B cell (primary cell): ENCODE results near the gene KCNC1. TPM values are rescaled to one million over a fixed set of nuclear protein-coding genes. Genes with fewer than 3 reads are reported as not detected.

Source experiments
- ATAC-seq: fragments of 200-7000 bp; cut with Tn5 transposase; one replicate; pipeline ENCODE4 v1.10.0; 2021; ENCODE audit warnings: low read depth, mild to moderate bottlenecking, moderate number of reproducible peaks, moderate library complexity
- CTCF ChIA-PET: fragments of 350-600 bp; sonication (Branson Sonifier 250); formaldehyde crosslinking; loops from one replicate; lab custom pipeline; 2021; ENCODE audit warnings: antibody characterized with exemption, inconsistent platforms; lab: Charles Lee
- POLR2A ChIA-PET: fragments of 350-600 bp; sonication (Branson Sonifier 250); formaldehyde crosslinking; loops from one replicate; lab custom pipeline; 2021; ENCODE audit warnings: antibody characterized with exemption; lab: Charles Lee
- DNase-seq: peaks from one replicate; pipeline ENCODE4 v3.0.0; 2013
- H2AFZ ChIP-seq: 2 replicates; pipeline ENCODE4 v1.6.1; 2012; ENCODE audit warnings: mild to moderate bottlenecking, low read depth, low read length; ENCODE audit not compliant: insufficient read depth, poor library complexity, severe bottlenecking
- H3K27ac ChIP-seq, 2 donors: 1 replicate in 1 of 2; 2 replicates in 1 of 2; pipeline ENCODE4 v1.5.1; 2012 to 2013; ENCODE audit warnings: low read length in 2 of 2, mild to moderate bottlenecking in 2 of 2, moderate library complexity in 1 of 2
- H3K27me3 ChIP-seq, 4 experiments: fragments of 200-600 bp in 1 of 4; sonication (generic) in 1 of 4; replicated peaks in 1 of 4; 1 replicate in 2 of 4; 2 replicates in 2 of 4; pipeline versions ENCODE4 v1.6.1 to v1.7.0; 2013 to 2016; ENCODE audit warnings: low read length in 3 of 4, mild to moderate bottlenecking in 2 of 4, mixed read lengths in 1 of 4, moderate library complexity in 1 of 4; ENCODE audit not compliant: insufficient read depth in 4 of 4, control insufficient read depth in 3 of 4; ENCODE audit errors: control extremely low read depth in 1 of 4
- H3K36me3 ChIP-seq, 2 experiments: replicated peaks in 1 of 2; 1 replicate in 1 of 2; 2 replicates in 1 of 2; pipeline versions ENCODE4 v1.6.1 to v1.7.1; 2013; ENCODE audit warnings: low read length in 1 of 2; ENCODE audit not compliant: insufficient read depth in 2 of 2, control insufficient read depth in 1 of 2; ENCODE audit errors: control extremely low read depth in 1 of 2, extremely low read depth in 1 of 2
- H3K4me1 ChIP-seq, 2 donors: fragments of 200-600 bp in 1 of 2; sonication (generic) in 1 of 2; 1 replicate in 1 of 2; 2 replicates in 1 of 2; pipeline versions ENCODE4 v1.5.1 to v1.6.1; 2013 to 2017; ENCODE audit warnings: low read length in 2 of 2; ENCODE audit not compliant: control insufficient read depth in 2 of 2, insufficient read depth in 2 of 2
- H3K4me2 ChIP-seq: replicated peaks from 2 replicates; pipeline ENCODE3; 2012; ENCODE audit warnings: mild to moderate bottlenecking, low read depth, low read length; ENCODE audit not compliant: poor library complexity, severe bottlenecking
- H3K4me3 ChIP-seq, 5 experiments: fragments of 200-600 bp in 1 of 5; sonication (generic) in 1 of 5; 1 replicate in 3 of 5; 2 replicates in 2 of 5; pipeline versions ENCODE4 v1.5.1 to v1.7.0; 2011 to 2016; ENCODE audit warnings: low read length in 4 of 5, mild to moderate bottlenecking in 4 of 5, low read depth in 2 of 5, control low read depth in 1 of 5, moderate library complexity in 1 of 5; ENCODE audit not compliant: insufficient read depth in 1 of 5; ENCODE audit errors: control extremely low read depth in 1 of 5, extremely low read depth in 1 of 5
- H3K79me2 ChIP-seq: fragments of 200-600 bp; sonication (generic); one replicate; pipeline ENCODE4 v1.6.0; 2016; ENCODE audit warnings: low read length; ENCODE audit not compliant: control insufficient read depth, insufficient read depth
- H3K9ac ChIP-seq: fragments of 200-600 bp; sonication (generic); 2 replicates; pipeline ENCODE4 v1.6.1; 2017; ENCODE audit warnings: mild to moderate bottlenecking, low read length, moderate library complexity
- H3K9me3 ChIP-seq, 3 donors: one replicate each; pipeline versions ENCODE4 v1.6.1 to v1.7.1; 2013; ENCODE audit warnings: low read length in 2 of 3; ENCODE audit not compliant: control insufficient read depth in 2 of 3, insufficient read depth in 1 of 3; ENCODE audit errors: control extremely low read depth in 1 of 3
- H4K20me1 ChIP-seq: 2 replicates; pipeline ENCODE4 v1.6.0; 2012; ENCODE audit warnings: mild to moderate bottlenecking, low read length; ENCODE audit not compliant: insufficient read depth, control insufficient read depth, poor library complexity, severe bottlenecking
- H3K27ac Mint-ChIP-seq: one replicate; pipeline ENCODE4 v1.8.0; 2021; ENCODE audit warnings: mixed read lengths
- H3K27me3 Mint-ChIP-seq: one replicate; pipeline ENCODE4 v1.8.0; 2021; ENCODE audit warnings: mixed read lengths
- H3K4me1 Mint-ChIP-seq: one replicate; pipeline ENCODE4 v1.8.0; 2021; ENCODE audit warnings: mixed read lengths
- H3K4me3 Mint-ChIP-seq: one replicate; pipeline ENCODE4 v1.8.0; 2021; ENCODE audit warnings: mixed read lengths
- H3K9me3 Mint-ChIP-seq: one replicate; pipeline ENCODE4 v1.8.0; 2022; ENCODE audit warnings: mixed read lengths; ENCODE audit not compliant: insufficient read depth
- EZH2 ChIP-seq: IDR thresholded peaks from 2 replicates; pipeline ENCODE4 v1.6.1; 2012; ENCODE audit warnings: borderline replicate concordance, low read depth, mild to moderate bottlenecking, moderate library complexity, low read length; ENCODE audit not compliant: insufficient read depth, poor library complexity, severe bottlenecking
- WGBS: methylation state at CpG from one replicate; pipeline ENCODE4 v1.1.5; 2013; ENCODE audit warnings: missing lambda C conversion rate; ENCODE audit not compliant: insufficient coverage; 5-methylcytosine and 5-hydroxymethylcytosine counted together
- intact Hi-C: fragments of 100-400 bp; cut with micrococcal nuclease; formaldehyde crosslinking; loops from one replicate; pipeline ENCODE4 v1.10.0; 2022
- polyA plus RNA-seq: library from polyadenylated mRNA; depleted of rRNA; stranded (reverse); fragments of >200 nt; gene quantifications from 2 replicates; pipeline ENCODE4 v1.2.3, GENCODE V29; 2012
- total RNA-seq, 2 donors: library from RNA; stranded (reverse); fragments of 120-200 nt in 1 of 2; gene quantifications; 1 replicate in 1 of 2; 2 replicates in 1 of 2; pipeline versions ENCODE4 v1.2.3 to v1.2.4, GENCODE V29; 2013 to 2022
- TF ChIP-seq, protein P1 (sequence below): fragments of 200-600 bp; IDR thresholded peaks from one replicate; pipeline ENCODE4 v1.8.0; 2022; ENCODE audit warnings: antibody characterized with exemption, mild to moderate bottlenecking

Gene KCNC1
- total and polyA plus RNA-seq, 2 donors (not counting 1 experiment from before 2014, with no cell fraction given) = not detected

DNA sequence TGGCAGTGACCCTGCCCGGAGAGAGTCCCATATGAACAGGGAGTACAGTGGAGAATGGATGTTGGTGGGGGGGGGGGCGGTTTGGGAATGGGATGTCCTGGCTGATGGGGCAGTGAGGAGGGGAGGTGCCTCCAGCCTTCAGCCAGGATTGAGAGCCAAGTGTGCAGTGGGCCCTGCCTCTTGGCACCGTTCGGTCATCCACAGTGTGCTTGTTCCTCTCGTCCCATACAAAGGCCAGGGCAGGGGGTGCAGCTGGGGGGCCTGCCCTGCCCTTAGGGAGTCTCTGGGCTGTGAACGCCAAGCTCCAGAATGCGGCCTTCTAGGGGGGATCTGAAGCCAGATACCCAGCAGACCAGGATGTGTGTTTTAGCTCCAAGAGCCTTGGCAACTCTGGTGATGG, 34.0 kb downstream of the KCNC1 start:
- Mint-ChIP-seq H3K4me1 (no peaks in the 10 kb centered on the region), H3K9me3 (no peaks in the 10 kb centered on the region), H3K4me3 (no peak overlapping the region), H3K27me3 (peaks cover 10% of the 10 kb centered on the region), H3K27ac (no peak overlapping the region)
- Histone ChIP-seq H3K4me2 (no peak overlapping the region), H3K27me3 (no peaks in the 10 kb centered on the region), H3K9me3 (peaks cover 0 to 4% (median 0%) of the 10 kb centered on the region in 3 donors), H3K79me2 (no peaks in the 10 kb centered on the region), H3K9ac (no peak overlapping the region), H3K36me3 (no peaks in the 10 kb centered on the region), H3K27ac (no peak overlapping the region), H3K4me3 (no peak overlapping the region), H3K4me1 (no peaks in the 10 kb centered on the region), H2AFZ (no peak overlapping the region), H4K20me1 (no peaks in the 10 kb centered on the region)
- intact Hi-C loops = no loop called here
- CTCF ChIA-PET = no interaction called here
- 91% methylated on average over 5 of the region's 7 CpGs for WGBS
- no peak for ATAC-seq
- TF ChIP-seq, protein P1, sequence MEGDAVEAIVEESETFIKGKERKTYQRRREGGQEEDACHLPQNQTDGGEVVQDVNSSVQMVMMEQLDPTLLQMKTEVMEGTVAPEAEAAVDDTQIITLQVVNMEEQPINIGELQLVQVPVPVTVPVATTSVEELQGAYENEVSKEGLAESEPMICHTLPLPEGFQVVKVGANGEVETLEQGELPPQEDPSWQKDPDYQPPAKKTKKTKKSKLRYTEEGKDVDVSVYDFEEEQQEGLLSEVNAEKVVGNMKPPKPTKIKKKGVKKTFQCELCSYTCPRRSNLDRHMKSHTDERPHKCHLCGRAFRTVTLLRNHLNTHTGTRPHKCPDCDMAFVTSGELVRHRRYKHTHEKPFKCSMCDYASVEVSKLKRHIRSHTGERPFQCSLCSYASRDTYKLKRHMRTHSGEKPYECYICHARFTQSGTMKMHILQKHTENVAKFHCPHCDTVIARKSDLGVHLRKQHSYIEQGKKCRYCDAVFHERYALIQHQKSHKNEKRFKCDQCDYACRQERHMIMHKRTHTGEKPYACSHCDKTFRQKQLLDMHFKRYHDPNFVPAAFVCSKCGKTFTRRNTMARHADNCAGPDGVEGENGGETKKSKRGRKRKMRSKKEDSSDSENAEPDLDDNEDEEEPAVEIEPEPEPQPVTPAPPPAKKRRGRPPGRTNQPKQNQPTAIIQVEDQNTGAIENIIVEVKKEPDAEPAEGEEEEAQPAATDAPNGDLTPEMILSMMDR = no peak
- TF ChIP-seq EZH2 = no peak
- POLR2A ChIA-PET = no interaction called here
- no peak for DNase-seq

DNA sequence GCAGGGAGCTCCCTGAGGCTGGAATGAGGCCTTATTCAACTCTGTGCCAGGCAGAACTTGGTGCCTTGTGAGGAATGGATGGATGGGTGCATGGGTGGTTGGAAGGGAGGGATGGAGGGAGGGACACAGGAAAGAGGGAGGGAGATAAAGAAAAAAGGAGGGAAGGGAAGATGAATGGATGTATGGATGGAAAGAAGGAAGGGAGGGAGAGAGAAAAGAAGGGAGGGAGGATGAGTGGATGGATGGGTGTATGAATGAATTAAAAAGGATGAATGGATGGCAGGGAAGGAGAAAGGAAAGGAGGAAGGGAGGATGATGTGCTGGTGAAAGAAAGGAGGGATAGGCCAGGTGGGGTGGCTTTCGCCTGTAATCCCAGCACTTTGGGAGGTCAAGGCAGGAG, 34.6 kb downstream of the KCNC1 start:
- no peaks in the 10 kb centered on the region for H3K27me3 ChIP-seq
- no peak overlapping the region for H3K27ac ChIP-seq
- no peak overlapping the region for H3K4me3 ChIP-seq
- intact Hi-C loops = no loop called here
- no peak for TF ChIP-seq EZH2
- TF ChIP-seq, protein P1 = no peak
- no peaks in the 10 kb centered on the region for H3K79me2 ChIP-seq
- CTCF ChIA-PET = no interaction called here
- no CpG with 5 or more reads among the region's 1 CpG for WGBS
- POLR2A ChIA-PET = no interaction called here
- H3K27me3 Mint-ChIP-seq = peaks cover 8% of the 10 kb centered on the region
- no peaks in the 10 kb centered on the region for H3K36me3 ChIP-seq
- H3K9ac ChIP-seq = no peak overlapping the region
- H2AFZ ChIP-seq = no peak overlapping the region
- H3K4me3 Mint-ChIP-seq = no peak overlapping the region
- H3K9me3 ChIP-seq = peaks cover 0 to 4% (median 0%) of the 10 kb centered on the region in 3 donors
- H3K4me1 ChIP-seq = no peaks in the 10 kb centered on the region
- H3K4me2 ChIP-seq = no peak overlapping the region
- no peak for ATAC-seq
- H3K27ac Mint-ChIP-seq = no peak overlapping the region
- no peak for DNase-seq
- no peaks in the 10 kb centered on the region for H4K20me1 ChIP-seq
- no peaks in the 10 kb centered on the region for H3K9me3 Mint-ChIP-seq
- no peaks in the 10 kb centered on the region for H3K4me1 Mint-ChIP-seq
